Superior temporal gyrus (tissue), 1 donor: ENCODE data around the gene ZMYM3.
A peak's percentile ranks its signal among the peaks of the same experiment; 100 is the strongest.
"Not testable (repeated sequence)": the region's sequence is repeated elsewhere in the genome, so short reads cannot be mapped to it uniquely, and the experiment has no call there.

Source experiments
- DNase-seq: peaks from one replicate; pipeline ENCODE4 v3.0.0-alpha.2; 2016; ENCODE audit errors: extremely low spot score

Gene ZMYM3

DNA sequence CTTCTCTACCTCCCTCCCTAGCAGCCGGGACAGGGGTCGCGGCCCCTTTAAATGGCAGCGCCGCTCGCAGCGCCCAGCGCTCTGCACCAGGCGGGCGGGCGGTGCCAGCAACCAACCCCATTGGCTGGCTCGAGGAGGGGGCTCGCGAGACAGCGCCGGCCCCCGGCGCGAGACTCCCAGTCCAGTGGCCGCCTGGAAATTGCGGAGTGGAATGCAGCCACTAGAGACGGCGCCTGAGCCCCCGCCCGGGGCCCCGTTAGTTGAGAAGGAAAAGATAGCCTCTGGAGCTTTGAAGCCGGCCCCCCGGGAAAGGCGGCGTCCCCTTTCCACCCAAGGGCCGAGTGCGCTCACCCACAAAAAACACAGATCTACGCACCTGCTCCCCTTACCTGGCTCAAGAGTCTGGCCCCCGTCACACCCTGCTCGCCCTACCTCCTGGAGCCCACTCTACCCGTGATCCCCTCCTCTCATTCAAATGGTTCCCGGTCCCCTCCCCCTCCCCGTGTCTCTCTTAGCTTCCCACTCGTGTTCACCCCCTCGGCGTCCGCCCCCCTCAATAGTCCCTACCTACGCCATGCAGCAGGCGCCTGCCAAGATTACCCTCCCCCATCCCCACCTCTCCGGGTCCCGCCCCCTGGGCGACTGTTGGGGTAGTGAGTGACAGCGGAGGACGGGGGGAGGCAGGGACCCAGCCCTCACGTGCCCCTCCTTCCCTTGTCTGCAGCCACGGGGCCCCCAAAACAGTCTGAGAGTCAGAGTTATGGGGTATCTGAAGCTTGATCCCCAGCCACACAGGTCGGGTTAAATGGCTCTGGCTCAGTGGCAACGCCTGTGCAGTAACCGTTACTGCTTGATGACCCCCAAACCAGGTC lies at the start of gene ZMYM3:
Gene ZMYM3, minus strand, starts transcription at position 49 of the 872 bp plus-strand sequence. CDS start 885 bp downstream, outside the sequence.
- DNase-seq = peak; percentile 77

DNA sequence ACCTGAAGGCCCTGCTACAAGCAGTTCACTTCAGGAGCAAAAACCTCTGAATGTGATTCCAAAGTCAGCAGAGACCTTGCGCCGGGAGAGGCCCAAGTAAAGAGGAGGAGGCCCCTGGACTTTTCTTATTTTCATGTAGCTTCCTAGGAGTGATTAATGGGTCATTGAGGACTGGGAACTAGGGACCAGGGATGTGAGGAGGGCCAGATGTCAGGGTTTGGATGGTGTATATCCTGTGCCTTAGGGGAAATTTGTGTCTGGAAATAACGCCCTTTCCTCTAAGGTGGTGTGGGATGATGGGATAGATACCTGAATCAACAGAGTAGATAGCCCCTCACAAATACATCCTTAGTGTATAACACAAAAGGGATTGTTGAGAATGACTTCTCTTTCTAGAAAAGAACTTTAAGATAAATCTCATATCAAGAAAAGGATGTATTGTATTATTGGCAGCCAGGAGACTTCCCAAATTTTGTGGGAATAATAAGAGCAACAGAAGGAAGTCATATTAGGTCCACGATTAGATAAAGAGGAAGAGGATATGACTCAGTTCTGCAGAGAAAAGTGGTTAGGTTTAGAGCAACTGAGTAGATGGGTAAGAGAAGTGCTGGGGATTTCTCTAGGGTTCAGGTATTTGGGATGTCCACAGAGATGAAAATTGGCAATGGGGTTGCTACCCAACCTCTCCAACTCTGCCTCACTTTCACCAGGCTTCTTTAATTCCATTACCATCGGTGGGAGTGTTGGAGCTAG lies 48.7 kb upstream of the ZMYM3 start:
- DNase-seq = no peak

DNA sequence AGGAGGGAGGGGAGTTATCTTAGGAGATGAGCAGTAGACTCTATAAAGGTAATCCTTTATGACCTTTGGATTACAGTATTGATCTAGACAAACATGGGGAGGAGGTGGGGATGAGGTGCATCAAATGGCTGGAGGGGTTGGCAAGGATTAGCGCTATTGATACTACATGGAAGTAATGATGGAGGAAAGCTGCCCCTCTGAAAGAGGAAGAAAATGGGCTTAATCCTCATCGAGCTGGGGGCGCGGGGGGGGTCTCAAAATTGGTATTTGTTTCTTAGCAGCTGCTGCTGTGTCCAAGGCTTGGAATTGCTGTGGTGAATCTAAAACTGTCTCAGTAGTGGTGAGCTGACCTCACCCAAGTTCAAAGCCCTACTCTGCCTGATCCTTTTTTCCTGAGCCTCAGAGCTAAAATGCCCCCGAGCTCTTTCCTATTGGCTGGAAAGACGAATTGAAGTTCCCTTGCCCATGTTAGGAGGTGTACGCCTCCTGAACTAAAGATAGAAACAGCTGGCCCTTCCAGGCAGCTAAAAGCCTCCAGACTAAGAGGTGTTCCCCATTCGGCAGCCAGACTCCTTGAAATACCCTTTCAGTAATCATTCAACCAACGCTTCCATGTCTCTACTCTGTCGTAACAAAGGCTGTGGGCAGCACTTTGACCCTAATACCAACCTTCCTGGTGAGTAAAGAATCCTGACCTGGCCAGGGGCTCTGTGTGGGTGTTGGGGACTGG lies 47.4 kb upstream of the ZMYM3 start, which contains the start of gene ITGB1BP2:
Gene ITGB1BP2, plus strand, starts transcription at position 556 of the 730 bp plus-strand sequence. Its CDS starts 57 bp downstream, at position 613.
- DNase-seq = no peak

DNA sequence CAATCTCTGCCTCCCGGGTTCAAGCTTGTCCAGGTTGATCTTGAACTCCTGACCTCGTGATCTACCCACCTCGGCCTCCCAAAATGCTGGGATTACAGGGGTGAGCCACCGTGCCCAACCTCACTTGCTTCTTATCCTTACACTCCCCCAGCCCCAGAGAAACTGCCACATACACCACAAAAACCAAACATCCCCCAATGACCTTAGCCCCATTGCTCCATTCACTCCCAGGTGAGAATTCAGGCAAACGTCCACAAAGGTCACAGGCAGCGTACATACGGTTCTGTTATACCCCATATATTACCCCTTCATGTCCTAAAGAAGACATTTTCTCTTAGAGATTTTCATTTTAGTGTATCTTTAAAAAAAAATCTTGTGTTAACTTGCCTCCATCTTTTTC lies 46.6 kb upstream of the ZMYM3 start:
- DNase-seq = not testable (repeated sequence)

DNA sequence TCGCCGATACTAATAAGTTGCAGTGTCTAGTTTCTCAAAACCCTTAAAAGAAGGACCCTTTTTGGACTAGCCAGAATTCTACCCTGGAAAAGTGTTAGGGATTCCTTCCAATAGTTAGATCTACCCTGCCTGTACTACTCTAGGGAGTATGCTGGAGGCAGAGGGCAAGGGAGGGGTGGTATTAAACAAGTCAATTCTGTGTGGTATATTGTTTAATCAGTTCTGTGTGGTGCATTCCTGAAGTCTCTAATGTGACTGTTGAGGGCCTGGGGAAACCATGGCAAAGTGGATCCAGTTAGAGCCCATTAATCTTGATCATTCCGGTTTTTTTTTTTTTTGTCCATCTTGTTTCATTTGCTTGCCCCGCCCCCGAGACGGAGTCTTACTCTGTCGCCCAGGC lies 46.1 kb upstream of the ZMYM3 start:
- not testable (repeated sequence) for DNase-seq

DNA sequence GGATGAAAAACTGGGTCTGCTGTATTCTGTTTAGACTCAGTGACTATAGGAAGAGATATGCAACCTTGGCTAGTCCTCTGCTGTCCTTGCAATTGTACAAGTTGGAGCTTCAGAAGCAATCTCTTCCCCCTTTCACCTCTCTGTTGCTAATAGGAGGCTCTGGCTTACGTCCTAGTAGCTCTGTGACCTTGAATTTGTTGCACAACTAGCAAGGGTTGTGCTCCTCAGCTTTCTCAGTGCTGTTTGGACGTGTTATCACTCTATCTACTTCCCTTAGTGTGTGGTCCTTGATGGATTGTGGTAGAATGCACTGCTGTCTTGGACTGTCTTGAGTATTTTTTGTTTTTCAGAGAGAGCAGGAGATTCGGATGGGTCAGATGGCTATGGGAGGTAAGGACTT lies 44.2 kb upstream of the ZMYM3 start:
- DNase-seq = no peak

DNA sequence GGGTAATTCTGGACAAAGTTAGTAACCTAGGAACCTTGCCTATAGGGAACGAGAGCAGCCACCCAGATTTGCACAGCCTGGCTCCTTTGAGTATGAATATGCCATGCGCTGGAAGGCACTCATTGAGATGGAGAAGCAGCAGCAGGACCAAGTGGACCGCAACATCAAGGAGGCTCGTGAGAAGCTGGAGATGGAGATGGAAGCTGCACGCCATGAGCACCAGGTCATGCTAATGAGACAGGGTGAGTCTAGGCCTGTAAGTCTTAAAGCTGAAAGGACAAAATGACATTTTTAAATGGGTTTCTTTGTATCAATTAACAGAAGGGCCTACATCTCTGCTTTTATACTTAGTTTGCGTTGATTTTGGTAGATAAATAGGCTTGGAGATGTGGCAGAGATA lies 42.9 kb upstream of the ZMYM3 start:
- no peak for DNase-seq

DNA sequence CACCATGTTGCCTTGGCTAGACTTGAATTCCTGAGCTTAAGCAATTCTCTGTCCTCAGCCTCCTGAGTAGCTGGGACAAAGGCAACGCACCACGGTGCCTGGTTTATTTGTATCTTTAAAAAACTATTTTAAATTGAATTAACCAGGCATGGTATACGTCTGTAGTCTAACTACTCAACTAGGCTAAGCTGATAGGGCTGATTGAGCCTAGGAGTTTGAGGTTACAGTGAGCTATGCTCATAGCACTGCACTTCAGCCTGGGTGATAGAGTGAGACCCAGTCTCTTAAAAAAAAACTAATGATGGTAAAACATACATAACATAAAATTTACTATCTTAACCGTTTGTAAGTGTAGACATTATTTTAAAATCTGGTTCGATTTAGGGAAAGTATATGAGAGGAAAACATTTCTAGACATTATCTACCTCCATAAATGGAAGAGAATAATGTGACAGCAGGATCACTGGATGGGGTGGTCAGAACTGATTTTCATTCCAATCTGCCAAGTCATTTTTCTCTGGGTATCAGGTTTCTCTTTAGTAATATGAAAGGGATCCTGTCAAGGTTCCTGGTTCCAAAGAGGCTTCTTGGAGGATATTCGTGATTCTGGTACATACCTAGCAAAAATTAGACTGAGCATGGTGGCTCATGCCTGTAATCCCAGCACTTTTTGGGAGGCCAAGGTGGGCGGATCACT lies 38.9 kb upstream of the ZMYM3 start:
- no peak for DNase-seq

DNA sequence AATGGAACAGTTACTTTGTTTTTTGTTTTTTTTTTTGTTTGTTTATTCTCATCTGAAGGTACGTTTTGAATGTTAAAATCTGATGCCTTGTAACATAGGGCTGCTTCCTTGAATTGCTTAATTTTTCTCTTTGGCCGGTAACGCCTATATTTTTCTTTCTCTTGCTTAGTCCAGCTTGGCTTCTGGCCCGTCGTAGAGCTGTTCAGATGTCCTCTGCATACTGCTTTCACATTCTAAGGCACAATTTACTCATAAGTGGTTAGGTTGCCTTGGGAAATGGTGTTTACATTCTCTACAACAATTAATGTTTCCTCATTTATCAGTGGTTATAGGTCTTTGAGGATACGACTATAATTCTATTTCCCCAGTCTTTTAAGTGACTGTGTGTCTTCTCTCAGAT lies 37.4 kb upstream of the ZMYM3 start:
- DNase-seq = no peak

DNA sequence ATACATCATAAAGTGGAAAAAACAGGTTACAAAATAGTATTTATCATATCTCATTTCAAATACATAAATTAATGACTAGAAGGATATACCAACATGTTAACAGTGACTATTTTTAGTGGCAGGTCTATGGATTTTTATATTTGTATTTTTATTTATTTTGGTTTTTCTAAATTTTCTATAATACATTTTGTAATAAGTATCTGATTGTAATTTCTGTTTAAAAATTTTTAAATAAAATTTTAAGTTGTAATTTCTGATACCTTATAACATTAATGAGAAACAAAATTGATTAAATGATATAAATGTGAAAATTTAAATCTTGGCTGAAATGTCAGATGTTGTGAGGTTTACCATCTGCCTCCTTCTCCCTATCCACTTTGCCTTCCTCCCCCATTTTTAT lies 32.0 kb upstream of the ZMYM3 start:
- no peak for DNase-seq

DNA sequence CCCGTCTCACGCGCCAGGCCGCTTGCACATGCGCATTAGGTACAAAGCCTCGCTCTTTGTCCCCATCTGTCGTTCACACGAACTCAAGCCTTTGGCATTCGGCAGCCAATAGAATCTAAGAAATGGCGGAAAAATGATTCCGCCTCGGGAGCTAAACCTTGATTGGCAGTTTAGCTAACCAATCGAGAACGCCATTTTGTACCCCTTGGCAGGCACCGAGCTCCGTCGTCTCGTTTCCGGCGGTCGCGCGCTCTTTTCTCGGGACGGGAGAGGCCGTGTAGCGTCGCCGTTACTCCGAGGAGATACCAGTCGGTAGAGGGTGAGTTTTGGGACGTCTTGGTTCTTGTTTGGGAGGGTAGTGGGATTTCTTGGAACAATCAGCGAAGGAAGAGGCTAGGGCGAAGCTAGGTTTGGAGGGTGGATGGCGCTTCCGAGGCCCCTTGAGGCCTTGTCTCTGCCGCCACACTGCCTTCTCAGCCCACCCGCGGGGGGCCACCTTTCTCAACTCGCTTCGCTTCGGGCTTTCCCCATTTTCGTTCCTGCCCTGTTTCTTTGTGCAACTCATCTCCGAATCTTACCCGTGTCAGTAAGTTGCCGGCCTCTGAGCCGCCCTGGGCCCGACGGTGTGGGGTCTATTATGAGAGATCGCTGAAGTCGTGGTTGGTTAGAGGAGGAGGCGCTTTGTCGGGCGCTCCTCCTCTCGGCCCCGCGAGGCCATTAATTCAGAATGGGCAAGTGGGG lies 29.6 kb upstream of the ZMYM3 start, which contains the start of gene NONO:
Gene NONO, plus strand, starts transcription at position 233 of the 741 bp plus-strand sequence. CDS start 7,003 bp downstream, outside the sequence.
- DNase-seq = peak; percentile 99

DNA sequence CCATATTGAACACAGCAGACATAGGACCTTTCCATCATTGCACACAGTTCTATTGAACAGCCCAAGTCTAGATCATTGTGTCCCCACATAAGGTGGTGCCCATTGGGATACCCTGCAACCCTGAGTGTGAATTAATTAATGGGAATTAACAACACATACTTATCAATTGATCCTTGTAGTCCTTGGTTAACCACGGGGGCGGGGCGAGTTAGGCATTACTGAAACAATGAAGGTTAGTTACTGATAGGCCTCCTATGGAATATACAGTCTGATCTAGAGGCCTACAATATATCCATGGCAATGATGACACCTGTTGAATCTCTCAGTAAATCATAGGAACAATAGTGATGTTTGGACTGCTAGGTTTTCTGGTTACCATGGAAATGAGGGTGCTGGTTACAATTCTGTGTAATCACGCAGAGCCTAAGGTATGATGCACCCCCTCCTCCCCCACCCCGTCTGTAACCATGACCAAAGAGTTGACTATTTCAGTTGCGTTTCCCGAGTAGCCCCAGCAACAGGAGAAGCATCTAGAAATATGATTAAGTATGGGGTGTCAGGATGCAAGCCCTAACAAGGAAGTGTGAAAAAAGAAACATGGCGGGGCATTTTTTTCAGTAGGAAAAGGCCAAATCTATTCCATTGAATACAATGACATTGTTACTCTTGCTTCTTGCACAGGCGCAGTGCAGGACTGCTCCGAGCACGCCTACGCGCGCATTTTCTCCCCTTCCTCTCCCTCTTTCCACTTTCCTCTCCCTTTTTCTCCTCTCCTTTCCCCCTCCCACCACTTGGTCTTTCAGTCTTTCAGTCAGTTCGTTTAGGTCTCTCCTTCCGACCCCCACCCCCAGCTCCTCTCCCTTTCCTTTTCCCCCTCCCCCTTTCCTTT lies 28.8 kb upstream of the ZMYM3 start:
- DNase-seq = no peak

DNA sequence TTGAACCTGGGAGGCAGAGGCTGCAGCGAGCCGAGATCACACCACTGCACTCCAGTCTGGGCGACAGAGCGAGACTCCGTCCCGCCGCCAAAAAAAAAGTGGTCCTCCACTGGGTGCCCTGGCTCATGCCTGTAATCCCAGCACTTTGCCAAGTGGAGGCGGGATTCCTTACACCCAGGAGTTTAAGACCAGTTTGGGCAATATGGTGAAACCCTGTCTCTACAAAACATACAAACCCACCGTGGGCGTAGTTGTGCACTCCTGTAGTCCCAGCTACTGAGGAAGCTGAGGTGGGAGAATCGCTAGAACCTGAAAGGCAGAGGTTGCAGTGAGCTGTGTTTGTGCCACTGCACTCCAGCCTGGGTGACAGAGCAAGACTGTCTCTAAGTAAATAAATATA lies 27.4 kb upstream of the ZMYM3 start:
- not testable (repeated sequence) for DNase-seq

DNA sequence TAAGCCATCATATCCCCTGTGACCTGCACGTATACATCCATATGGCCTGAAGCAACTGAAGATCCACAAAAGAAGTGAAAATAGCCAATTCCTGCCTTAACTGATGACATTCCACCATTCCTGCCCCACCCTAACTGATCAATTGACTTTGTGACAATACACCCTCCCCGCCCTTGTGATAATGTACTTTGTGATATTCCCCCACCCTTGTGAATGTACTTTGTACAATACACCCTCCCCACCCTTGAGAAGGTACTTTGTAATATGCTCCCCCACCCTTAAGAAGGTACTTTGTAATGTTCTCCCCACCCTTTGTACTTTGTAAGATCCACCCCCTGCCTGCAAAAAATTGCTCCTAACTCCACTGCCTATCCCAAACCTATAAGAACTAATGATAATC lies 18.4 kb upstream of the ZMYM3 start:
- not testable (repeated sequence) for DNase-seq

DNA sequence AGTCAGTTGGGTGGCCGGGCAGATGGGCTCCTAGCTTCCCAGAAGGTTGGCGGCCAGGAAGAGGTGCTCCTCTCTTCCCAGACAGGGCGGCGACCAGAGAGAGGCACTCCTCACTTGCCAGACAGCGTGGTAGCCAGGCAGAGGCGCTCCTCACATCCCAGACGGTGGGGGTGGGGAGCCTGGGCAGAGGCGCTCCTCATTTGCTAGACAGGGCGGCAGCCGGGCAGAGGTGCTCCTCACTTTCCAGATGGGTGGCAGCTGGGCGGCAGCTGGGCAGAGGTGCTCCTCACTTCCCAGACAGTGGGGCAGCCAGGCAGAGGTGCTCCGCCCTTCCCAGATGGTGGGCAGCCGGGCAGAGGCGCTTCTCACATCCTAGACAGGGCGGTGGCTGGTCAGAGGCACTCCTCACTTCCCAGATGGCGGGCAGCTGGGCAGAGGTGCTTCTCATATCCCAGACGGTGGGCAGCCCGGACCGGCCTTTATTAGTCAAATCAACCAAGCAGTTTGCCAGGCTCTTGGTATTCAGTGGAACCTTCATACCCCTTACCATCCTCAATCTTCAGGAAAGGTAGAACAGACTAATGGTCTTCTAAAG lies 16.0 kb upstream of the ZMYM3 start:
- no peak for DNase-seq

DNA sequence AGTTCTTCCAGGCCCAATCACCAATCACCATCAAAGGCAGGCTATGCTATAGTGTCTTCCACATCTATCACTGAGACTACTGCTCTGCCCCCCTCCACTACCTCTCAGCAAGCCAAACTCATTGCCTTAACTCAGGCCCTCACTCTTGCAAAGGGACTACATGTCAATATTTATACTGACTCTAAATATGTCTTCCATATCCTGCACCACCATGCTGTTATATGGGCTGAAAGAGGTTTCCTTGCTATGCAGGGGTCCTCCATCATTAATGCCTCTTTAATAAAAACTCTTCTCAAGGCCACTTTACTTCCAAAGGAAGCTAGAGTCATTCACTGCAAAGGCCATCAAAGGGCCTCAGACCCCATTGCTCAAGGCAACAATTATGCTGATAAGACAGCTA lies 14.7 kb upstream of the ZMYM3 start:
- DNase-seq = not testable (repeated sequence)

DNA sequence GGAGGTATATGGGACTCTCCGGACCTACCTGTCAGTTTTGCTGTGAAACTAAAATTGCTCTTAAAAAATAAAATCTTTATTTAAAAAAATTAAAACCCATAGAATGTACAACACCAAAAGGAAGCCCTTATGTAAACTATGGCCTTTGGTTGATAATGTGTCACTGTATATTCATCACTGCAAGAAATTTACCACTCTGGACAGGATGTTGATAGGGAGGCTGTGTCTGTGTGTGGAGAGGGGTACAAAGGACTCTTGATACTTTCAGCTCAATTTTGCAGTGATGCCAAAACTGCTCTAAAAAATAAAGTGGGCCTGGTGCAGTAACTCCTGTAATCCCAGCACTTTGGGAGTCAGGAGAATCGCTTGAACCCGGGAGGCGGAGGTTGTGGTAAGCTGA lies 2.9 kb upstream of the ZMYM3 start:
- DNase-seq = no peak

DNA sequence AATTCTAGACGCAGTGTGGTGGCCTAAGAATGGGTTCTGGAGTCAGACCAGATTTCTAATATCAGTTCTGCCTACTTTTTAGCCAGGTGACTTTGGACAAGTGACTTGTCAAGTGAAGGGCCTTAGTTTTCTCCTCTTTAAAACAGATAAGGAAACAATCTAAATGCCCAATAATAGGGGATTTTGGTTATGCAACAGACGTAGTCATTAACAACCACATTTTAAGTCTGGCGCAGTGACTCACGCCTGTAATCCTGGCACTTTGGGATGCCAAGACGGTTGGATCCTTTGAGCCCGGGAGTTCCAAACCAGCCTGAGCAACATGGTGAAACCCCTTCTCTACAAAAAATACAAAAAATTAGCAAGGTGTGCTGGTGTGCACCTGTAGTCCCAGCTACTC lies 2.1 kb upstream of the ZMYM3 start:
- no peak for DNase-seq
